K562 (cell line): ENCODE measurements around the gene USP49. TPM values are rescaled to one million over a fixed set of nuclear protein-coding genes. Genes with fewer than 3 reads are reported as not detected.

Source experiments
- ARID4B ChIP-seq: sonication (generic); formaldehyde crosslinking; IDR thresholded peaks from 2 replicates; pipeline ENCODE4 v1.8.0; 2022; ENCODE audit warnings: mild to moderate bottlenecking, missing genetic modification reagents
- DIDO1 ChIP-seq: fragments of 450-650 bp; IDR thresholded peaks from 2 replicates; pipeline ENCODE4 v1.6.1; 2016; ENCODE audit warnings: low read depth, missing biosample characterization, missing genetic modification characterization
- ELF2 ChIP-seq: fragments of 250-450 bp; sonication (Bioruptor Pico); IDR thresholded peaks from 2 replicates; pipeline ENCODE4 v1.5.0; 2021; ENCODE audit warnings: mild to moderate bottlenecking
- REST ChIP-seq, 2 experiments: fragments of 450-650 bp; formaldehyde crosslinking in 1 of 2; IDR thresholded peaks; 2 replicates each; pipeline versions ENCODE4 v1.4.0 to v1.6.1; 2014 to 2020; ENCODE audit warnings: mild to moderate bottlenecking in 2 of 2, borderline replicate concordance in 1 of 2, low read depth in 1 of 2
- SUPT5H ChIP-seq: fragments of 450-650 bp; IDR thresholded peaks from 2 replicates; pipeline ENCODE4 v1.6.1; 2016
- TFAM ChIP-seq: fragments of 250-450 bp; sonication (Bioruptor Pico); conservative IDR thresholded peaks from 2 replicates; pipeline ENCODE4 v1.5.0; 2021; ENCODE audit warnings: mild to moderate bottlenecking, moderate library complexity
- THRB ChIP-seq: fragments of 450-650 bp; formaldehyde crosslinking; conservative IDR thresholded peaks from 2 replicates; pipeline ENCODE4 v1.4.0; 2022; ENCODE audit warnings: mild to moderate bottlenecking, missing genetic modification characterization
- ZBTB2 ChIP-seq: fragments of 450-650 bp; IDR thresholded peaks from 2 replicates; pipeline ENCODE4 v1.6.1; 2016; ENCODE audit warnings: antibody characterized with exemption
- ZBTB49 ChIP-seq: sonication (generic); formaldehyde crosslinking; IDR thresholded peaks from 2 replicates; pipeline ENCODE4 v1.8.0; 2022; ENCODE audit warnings: missing genetic modification reagents, mild to moderate bottlenecking, borderline replicate concordance
- polyA plus RNA-seq, 8 experiments: library from polyadenylated mRNA; depleted of rRNA in 4 of 8; stranded (reverse) in 5 of 8; unstranded in 3 of 8; fragments of >200 nt; fragmentation: Nextera tagmentation in 2 of 8; fragmentation: Illumina TruSeq in 1 of 8; extraction: Ambion mirVana in 2 of 8; extraction: Trizol in 1 of 8; gene quantifications; 2 replicates each; pipeline versions ENCODE4 v1.2.1 to v1.2.3, GENCODE V29; 2011 to 2014; ENCODE audit warnings: inconsistent platforms in 1 of 8, missing spikeins in 1 of 8
- total RNA-seq, 7 experiments: library from RNA; depleted of rRNA in 6 of 7; stranded (reverse); fragments of >200 nt in 6 of 7; fragmentation: Illumina TruSeq in 2 of 7; extraction: Trizol in 2 of 7; gene quantifications; 2 replicates each; pipeline versions ENCODE4 v1.2.1 to v1.2.3, GENCODE V29; 2011 to 2021; ENCODE audit warnings: low replicate concordance in 1 of 7

USP49 gene
- total and polyA plus RNA-seq, 9 of the 15 experiments (the other 6 are each of a cell fraction or from before 2014, with no cell fraction given): 1.0 to 9.9 (median 6.5) TPM

- no peak for TF ChIP-seq ZBTB49 (CRISPR knock-in tag)
- TF ChIP-seq REST (IDR thresholded peaks at IDR 0.05; ENCODE audit: borderline replicate concordance): no peak
- 0 out of 2 replicates have a peak, but pooled peaks have one; percentile 23 for TF ChIP-seq REST (CRISPR knock-in tag; IDR thresholded peaks at IDR 0.05; ENCODE audit: low read depth)
- TF ChIP-seq ARID4B: no peak
- TF ChIP-seq SUPT5H: no peak
- TF ChIP-seq ZBTB2: 0 out of 2 replicates have a peak, but pooled peaks have one; percentile 4
- TF ChIP-seq TFAM: no peak
- peak; percentile 60; the same call in 1 of the 2 replicates for TF ChIP-seq THRB (CRISPR knock-in tag)
- no peak for TF ChIP-seq DIDO1
- TF ChIP-seq ELF2 (CRISPR knock-in tag): no peak
Observed at GRCh38 chr6:41779336-41779735, 115.8 kb downstream of the USP49 start (continued).
